GM23338 (cell line): Measurements from ENCODE around the gene C4BPA. TPM values are rescaled to one million over a fixed set of nuclear protein-coding genes. Genes with fewer than 3 reads are reported as not detected.

Experiments used
- ATAC-seq: fragments of 200-7000 bp; cut with Tn5 transposase; 3 replicates; pipeline ENCODE4 v1.9.1; 2020
- DNase-seq: peaks from one replicate; pipeline ENCODE4 v3.0.0-alpha.2; 2015; ENCODE audit warnings: low spot score
- H2AFZ ChIP-seq: fragments of 200-600 bp; sonication (generic); 2 replicates; pipeline ENCODE4 v1.8.0; 2016; ENCODE audit warnings: antibody characterized with exemption, mild to moderate bottlenecking, moderate library complexity
- H3F3A ChIP-seq: fragments of 200-600 bp; sonication (generic); replicated peaks from 2 replicates; pipeline ENCODE4 v1.8.0; 2017; ENCODE audit warnings: antibody characterized with exemption, mixed run types, low read depth
- H3K27ac ChIP-seq: fragments of 200-600 bp; sonication (generic); 2 replicates; pipeline ENCODE4 v1.6.1; 2016; ENCODE audit warnings: low read depth
- H3K27me3 ChIP-seq: fragments of 200-600 bp; sonication (generic); 2 replicates; pipeline ENCODE4 v1.8.0; 2016; ENCODE audit warnings: mild to moderate bottlenecking, mixed run types, moderate library complexity; ENCODE audit not compliant: insufficient read depth
- H3K36me3 ChIP-seq: fragments of 200-600 bp; sonication (generic); 2 replicates; pipeline ENCODE4 v1.8.0; 2016; ENCODE audit warnings: mild to moderate bottlenecking; ENCODE audit not compliant: insufficient read depth
- H3K4me1 ChIP-seq: fragments of 200-600 bp; sonication (generic); 2 replicates; pipeline ENCODE4 v1.8.0; 2016; ENCODE audit warnings: mild to moderate bottlenecking, moderate library complexity; ENCODE audit not compliant: insufficient read depth
- H3K4me2 ChIP-seq: fragments of 200-600 bp; sonication (generic); 2 replicates; pipeline ENCODE4 v1.7.1; 2017; ENCODE audit warnings: mixed run types
- H3K4me3 ChIP-seq: fragments of 200-600 bp; sonication (generic); 2 replicates; pipeline ENCODE4 v1.6.1; 2016; ENCODE audit warnings: mixed run types
- H3K79me2 ChIP-seq: fragments of 200-600 bp; sonication (generic); replicated peaks from 2 replicates; pipeline ENCODE4 v1.8.0; 2017; ENCODE audit warnings: mild to moderate bottlenecking; ENCODE audit not compliant: insufficient read depth
- H3K9me2 ChIP-seq: fragments of 200-600 bp; sonication (generic); 2 replicates; pipeline ENCODE4 v1.8.0; 2017; ENCODE audit not compliant: insufficient read depth
- H4K20me1 ChIP-seq: fragments of 200-600 bp; sonication (generic); replicated peaks from 2 replicates; pipeline ENCODE4 v1.8.0; 2017; ENCODE audit warnings: mild to moderate bottlenecking; ENCODE audit not compliant: insufficient read depth
- H3K27ac Mint-ChIP-seq: 2 replicates; pipeline ENCODE4 v1.8.0; 2020; ENCODE audit warnings: inconsistent platforms, mild to moderate bottlenecking, moderate library complexity, mixed read lengths
- H3K27me3 Mint-ChIP-seq: 3 replicates; pipeline ENCODE4 v1.8.0; 2022; ENCODE audit warnings: low read depth, mild to moderate bottlenecking, moderate library complexity, mixed read lengths, inconsistent platforms; ENCODE audit not compliant: insufficient read depth, poor library complexity
- H3K36me3 Mint-ChIP-seq: 3 replicates; pipeline ENCODE4 v1.8.0; 2021; ENCODE audit warnings: low read depth, mild to moderate bottlenecking, inconsistent platforms, moderate library complexity, mixed read lengths
- H3K4me1 Mint-ChIP-seq: 3 replicates; pipeline ENCODE4 v1.8.0; 2020; ENCODE audit warnings: mild to moderate bottlenecking, inconsistent platforms, mixed read lengths
- H3K4me3 Mint-ChIP-seq: 3 replicates; pipeline ENCODE4 v1.8.0; 2021; ENCODE audit warnings: moderate library complexity, mild to moderate bottlenecking, inconsistent platforms, mixed read lengths
- H3K9me3 Mint-ChIP-seq: 3 replicates; pipeline ENCODE4 v1.8.0; 2020; ENCODE audit warnings: moderate library complexity, mild to moderate bottlenecking, inconsistent platforms, mixed read lengths
- CREB1 ChIP-seq: fragments of 250-450 bp; sonication (Bioruptor Pico); IDR thresholded peaks from 2 replicates; pipeline ENCODE4 v1.5.0; 2020; ENCODE audit warnings: low read depth, mild to moderate bottlenecking, moderate library complexity
- EZH2 ChIP-seq: fragments of 200-600 bp; sonication (generic); IDR thresholded peaks from one replicate; pipeline ENCODE4 v1.8.0; 2017; ENCODE audit warnings: antibody characterized with exemption, mild to moderate bottlenecking, low read depth; ENCODE audit not compliant: unreplicated experiment
- EZH2phosphoT487 ChIP-seq: fragments of 200-600 bp; sonication (generic); IDR thresholded peaks from one replicate; pipeline ENCODE4 v1.8.1; 2018; ENCODE audit warnings: antibody characterized with exemption; ENCODE audit not compliant: unreplicated experiment
- JUNB ChIP-seq: IDR thresholded peaks from one replicate; pipeline ENCODE4 v1.6.1; 2016; ENCODE audit warnings: antibody characterized with exemption; ENCODE audit not compliant: unreplicated experiment
- NANOG ChIP-seq: IDR thresholded peaks from 2 replicates; pipeline ENCODE4 v1.6.1; 2016; ENCODE audit warnings: antibody characterized with exemption, borderline replicate concordance
- POLR2AphosphoS5 ChIP-seq: IDR thresholded peaks from 2 replicates; pipeline ENCODE4 v1.6.1; 2016; ENCODE audit warnings: antibody characterized with exemption, low read depth
- STAT1 ChIP-seq: IDR thresholded peaks from one replicate; pipeline ENCODE4 v1.6.1; 2016; ENCODE audit warnings: antibody characterized with exemption; ENCODE audit not compliant: unreplicated experiment
- ZNF114 ChIP-seq: fragments of 250-450 bp; sonication (Bioruptor Pico); IDR thresholded peaks from 2 replicates; pipeline ENCODE4 v1.5.0; 2020; ENCODE audit warnings: mild to moderate bottlenecking, moderate library complexity
- ZNF331 ChIP-seq: fragments of 250-450 bp; sonication (Bioruptor Pico); IDR thresholded peaks from 2 replicates; pipeline ENCODE4 v1.5.0; 2020; ENCODE audit warnings: low read depth, mild to moderate bottlenecking, moderate library complexity
- polyA plus RNA-seq: library from polyadenylated mRNA; unstranded; fragments of >200 nt; fragmentation: Nextera tagmentation; extraction: Ambion mirVana; gene quantifications from 2 replicates; pipeline ENCODE4 v1.2.1, GENCODE V29; 2016
- total RNA-seq: library from RNA; depleted of rRNA; stranded (reverse); fragments of >200 nt; shearing (Covaris generic); gene quantifications from 2 replicates; pipeline ENCODE4 v1.2.3, GENCODE V29; 2014
- TF ChIP-seq, protein P1 (sequence below): fragments of 250-450 bp; sonication (Bioruptor Pico); IDR thresholded peaks from 2 replicates; pipeline ENCODE4 v1.5.0; 2020; ENCODE audit warnings: mild to moderate bottlenecking, moderate library complexity
- TF ChIP-seq, protein P2 (sequence below): IDR thresholded peaks from one replicate; pipeline ENCODE4 v1.6.1; 2018; ENCODE audit warnings: antibody characterized with exemption; ENCODE audit not compliant: unreplicated experiment
- TF ChIP-seq, protein P3 (sequence below): IDR thresholded peaks from 2 replicates; pipeline ENCODE4 v1.6.1; 2016; ENCODE audit warnings: antibody characterized with exemption
- TF ChIP-seq, protein P4 (sequence below), 2 experiments: fragments of 200-600 bp in 1 of 2; sonication (generic) in 1 of 2; conservative IDR thresholded peaks; 2 replicates each; pipeline versions ENCODE4 v1.5.1 to v1.6.1; 2016 to 2017; ENCODE audit warnings: antibody characterized with exemption in 2 of 2, low read depth in 2 of 2, mild to moderate bottlenecking in 2 of 2, moderate library complexity in 1 of 2

C4BPA gene
- total and polyA plus RNA-seq, 2 experiments from 2014 or later = not detected

DNA sequence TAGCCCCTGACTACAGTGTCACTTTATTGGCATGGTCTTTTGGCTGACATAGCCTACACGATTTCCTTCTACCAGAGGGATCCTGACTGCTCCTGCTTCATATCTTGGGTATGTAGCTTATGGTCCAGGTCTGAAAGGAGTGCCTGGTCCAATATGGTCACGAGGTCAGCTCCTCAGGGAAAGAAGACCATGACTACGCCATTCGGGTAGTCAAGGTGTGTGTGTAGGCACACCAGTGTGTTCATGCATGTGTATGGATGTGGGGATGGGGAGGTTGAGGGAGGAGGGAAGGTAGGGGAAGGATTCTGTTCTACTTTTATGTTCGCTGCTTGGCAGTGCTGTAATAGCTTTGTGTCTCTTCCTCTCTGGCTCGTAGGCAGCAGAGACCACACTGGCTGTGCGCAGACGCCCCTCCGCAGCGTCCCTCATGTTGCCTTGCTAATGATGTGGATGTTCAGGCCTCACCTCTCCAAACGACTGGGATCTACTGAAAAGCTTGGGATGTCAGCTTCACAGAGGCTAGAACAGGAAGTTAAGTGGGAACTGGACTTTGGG, 25.4 kb upstream of the C4BPA start:
- no peaks in the 10 kb centered on the region for H3F3A ChIP-seq
- peaks cover 2% of the 10 kb centered on the region for H3K27me3 Mint-ChIP-seq
- H3K4me1 Mint-ChIP-seq = peaks cover 13% of the 10 kb centered on the region; the same call in 2 of the 3 replicates
- DNase-seq (no peak), ATAC-seq (no peak)
- no peak overlapping the region for H3K4me3 Mint-ChIP-seq
- no peaks in the 10 kb centered on the region for H3K27me3 ChIP-seq
- TF ChIP-seq CREB1 (CRISPR knock-in tag) = no peak
- TF ChIP-seq, protein P1, sequence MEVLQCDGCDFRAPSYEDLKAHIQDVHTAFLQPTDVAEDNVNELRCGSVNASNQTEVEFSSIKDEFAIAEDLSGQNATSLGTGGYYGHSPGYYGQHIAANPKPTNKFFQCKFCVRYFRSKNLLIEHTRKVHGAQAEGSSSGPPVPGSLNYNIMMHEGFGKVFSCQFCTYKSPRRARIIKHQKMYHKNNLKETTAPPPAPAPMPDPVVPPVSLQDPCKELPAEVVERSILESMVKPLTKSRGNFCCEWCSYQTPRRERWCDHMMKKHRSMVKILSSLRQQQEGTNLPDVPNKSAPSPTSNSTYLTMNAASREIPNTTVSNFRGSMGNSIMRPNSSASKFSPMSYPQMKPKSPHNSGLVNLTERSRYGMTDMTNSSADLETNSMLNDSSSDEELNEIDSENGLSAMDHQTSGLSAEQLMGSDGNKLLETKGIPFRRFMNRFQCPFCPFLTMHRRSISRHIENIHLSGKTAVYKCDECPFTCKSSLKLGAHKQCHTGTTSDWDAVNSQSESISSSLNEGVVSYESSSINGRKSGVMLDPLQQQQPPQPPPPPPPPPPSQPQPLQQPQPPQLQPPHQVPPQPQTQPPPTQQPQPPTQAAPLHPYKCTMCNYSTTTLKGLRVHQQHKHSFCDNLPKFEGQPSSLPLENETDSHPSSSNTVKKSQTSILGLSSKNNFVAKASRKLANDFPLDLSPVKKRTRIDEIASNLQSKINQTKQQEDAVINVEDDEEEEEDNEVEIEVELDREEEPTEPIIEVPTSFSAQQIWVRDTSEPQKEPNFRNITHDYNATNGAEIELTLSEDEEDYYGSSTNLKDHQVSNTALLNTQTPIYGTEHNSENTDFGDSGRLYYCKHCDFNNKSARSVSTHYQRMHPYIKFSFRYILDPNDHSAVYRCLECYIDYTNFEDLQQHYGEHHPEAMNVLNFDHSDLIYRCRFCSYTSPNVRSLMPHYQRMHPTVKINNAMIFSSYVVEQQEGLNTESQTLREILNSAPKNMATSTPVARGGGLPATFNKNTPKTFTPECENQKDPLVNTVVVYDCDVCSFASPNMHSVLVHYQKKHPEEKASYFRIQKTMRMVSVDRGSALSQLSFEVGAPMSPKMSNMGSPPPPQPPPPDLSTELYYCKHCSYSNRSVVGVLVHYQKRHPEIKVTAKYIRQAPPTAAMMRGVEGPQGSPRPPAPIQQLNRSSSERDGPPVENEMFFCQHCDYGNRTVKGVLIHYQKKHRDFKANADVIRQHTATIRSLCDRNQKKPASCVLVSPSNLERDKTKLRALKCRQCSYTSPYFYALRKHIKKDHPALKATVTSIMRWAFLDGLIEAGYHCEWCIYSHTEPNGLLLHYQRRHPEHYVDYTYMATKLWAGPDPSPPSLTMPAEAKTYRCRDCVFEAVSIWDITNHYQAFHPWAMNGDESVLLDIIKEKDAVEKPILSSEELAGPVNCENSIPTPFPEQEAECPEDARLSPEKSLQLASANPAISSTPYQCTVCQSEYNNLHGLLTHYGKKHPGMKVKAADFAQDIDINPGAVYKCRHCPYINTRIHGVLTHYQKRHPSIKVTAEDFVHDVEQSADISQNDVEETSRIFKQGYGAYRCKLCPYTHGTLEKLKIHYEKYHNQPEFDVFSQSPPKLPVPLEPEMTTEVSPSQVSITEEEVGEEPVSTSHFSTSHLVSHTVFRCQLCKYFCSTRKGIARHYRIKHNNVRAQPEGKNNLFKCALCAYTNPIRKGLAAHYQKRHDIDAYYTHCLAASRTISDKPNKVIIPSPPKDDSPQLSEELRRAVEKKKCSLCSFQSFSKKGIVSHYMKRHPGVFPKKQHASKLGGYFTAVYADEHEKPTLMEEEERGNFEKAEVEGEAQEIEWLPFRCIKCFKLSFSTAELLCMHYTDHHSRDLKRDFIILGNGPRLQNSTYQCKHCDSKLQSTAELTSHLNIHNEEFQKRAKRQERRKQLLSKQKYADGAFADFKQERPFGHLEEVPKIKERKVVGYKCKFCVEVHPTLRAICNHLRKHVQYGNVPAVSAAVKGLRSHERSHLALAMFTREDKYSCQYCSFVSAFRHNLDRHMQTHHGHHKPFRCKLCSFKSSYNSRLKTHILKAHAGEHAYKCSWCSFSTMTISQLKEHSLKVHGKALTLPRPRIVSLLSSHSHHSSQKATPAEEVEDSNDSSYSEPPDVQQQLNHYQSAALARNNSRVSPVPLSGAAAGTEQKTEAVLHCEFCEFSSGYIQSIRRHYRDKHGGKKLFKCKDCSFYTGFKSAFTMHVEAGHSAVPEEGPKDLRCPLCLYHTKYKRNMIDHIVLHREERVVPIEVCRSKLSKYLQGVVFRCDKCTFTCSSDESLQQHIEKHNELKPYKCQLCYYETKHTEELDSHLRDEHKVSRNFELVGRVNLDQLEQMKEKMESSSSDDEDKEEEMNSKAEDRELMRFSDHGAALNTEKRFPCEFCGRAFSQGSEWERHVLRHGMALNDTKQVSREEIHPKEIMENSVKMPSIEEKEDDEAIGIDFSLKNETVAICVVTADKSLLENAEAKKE (CRISPR knock-in tag) = no peak
- no peak for TF ChIP-seq EZH2
- TF ChIP-seq ZNF114 (CRISPR knock-in tag) = no peak
- TF ChIP-seq EZH2phosphoT487 = no peak
- no peak for TF ChIP-seq JUNB
- TF ChIP-seq POLR2AphosphoS5 = no peak
- TF ChIP-seq, protein P2, sequence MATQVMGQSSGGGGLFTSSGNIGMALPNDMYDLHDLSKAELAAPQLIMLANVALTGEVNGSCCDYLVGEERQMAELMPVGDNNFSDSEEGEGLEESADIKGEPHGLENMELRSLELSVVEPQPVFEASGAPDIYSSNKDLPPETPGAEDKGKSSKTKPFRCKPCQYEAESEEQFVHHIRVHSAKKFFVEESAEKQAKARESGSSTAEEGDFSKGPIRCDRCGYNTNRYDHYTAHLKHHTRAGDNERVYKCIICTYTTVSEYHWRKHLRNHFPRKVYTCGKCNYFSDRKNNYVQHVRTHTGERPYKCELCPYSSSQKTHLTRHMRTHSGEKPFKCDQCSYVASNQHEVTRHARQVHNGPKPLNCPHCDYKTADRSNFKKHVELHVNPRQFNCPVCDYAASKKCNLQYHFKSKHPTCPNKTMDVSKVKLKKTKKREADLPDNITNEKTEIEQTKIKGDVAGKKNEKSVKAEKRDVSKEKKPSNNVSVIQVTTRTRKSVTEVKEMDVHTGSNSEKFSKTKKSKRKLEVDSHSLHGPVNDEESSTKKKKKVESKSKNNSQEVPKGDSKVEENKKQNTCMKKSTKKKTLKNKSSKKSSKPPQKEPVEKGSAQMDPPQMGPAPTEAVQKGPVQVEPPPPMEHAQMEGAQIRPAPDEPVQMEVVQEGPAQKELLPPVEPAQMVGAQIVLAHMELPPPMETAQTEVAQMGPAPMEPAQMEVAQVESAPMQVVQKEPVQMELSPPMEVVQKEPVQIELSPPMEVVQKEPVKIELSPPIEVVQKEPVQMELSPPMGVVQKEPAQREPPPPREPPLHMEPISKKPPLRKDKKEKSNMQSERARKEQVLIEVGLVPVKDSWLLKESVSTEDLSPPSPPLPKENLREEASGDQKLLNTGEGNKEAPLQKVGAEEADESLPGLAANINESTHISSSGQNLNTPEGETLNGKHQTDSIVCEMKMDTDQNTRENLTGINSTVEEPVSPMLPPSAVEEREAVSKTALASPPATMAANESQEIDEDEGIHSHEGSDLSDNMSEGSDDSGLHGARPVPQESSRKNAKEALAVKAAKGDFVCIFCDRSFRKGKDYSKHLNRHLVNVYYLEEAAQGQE = no peak
- TF ChIP-seq, protein P3, sequence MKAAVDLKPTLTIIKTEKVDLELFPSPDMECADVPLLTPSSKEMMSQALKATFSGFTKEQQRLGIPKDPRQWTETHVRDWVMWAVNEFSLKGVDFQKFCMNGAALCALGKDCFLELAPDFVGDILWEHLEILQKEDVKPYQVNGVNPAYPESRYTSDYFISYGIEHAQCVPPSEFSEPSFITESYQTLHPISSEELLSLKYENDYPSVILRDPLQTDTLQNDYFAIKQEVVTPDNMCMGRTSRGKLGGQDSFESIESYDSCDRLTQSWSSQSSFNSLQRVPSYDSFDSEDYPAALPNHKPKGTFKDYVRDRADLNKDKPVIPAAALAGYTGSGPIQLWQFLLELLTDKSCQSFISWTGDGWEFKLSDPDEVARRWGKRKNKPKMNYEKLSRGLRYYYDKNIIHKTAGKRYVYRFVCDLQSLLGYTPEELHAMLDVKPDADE = no peak
- no peak for TF ChIP-seq NANOG
- TF ChIP-seq, protein P4, sequence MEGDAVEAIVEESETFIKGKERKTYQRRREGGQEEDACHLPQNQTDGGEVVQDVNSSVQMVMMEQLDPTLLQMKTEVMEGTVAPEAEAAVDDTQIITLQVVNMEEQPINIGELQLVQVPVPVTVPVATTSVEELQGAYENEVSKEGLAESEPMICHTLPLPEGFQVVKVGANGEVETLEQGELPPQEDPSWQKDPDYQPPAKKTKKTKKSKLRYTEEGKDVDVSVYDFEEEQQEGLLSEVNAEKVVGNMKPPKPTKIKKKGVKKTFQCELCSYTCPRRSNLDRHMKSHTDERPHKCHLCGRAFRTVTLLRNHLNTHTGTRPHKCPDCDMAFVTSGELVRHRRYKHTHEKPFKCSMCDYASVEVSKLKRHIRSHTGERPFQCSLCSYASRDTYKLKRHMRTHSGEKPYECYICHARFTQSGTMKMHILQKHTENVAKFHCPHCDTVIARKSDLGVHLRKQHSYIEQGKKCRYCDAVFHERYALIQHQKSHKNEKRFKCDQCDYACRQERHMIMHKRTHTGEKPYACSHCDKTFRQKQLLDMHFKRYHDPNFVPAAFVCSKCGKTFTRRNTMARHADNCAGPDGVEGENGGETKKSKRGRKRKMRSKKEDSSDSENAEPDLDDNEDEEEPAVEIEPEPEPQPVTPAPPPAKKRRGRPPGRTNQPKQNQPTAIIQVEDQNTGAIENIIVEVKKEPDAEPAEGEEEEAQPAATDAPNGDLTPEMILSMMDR (conservative IDR thresholded peaks at IDR 0.05; ENCODE audit: low read depth in 2 of 2) = no peak
- TF ChIP-seq ZNF331 (CRISPR knock-in tag) = no peak
- TF ChIP-seq STAT1 = no peak
- H3K9me2 ChIP-seq = no peaks in the 10 kb centered on the region
- no peaks in the 10 kb centered on the region for H3K9me3 Mint-ChIP-seq
- peaks cover 3% of the 10 kb centered on the region; the same call in 1 of the 2 replicates for H3K4me1 ChIP-seq
- no peaks in the 10 kb centered on the region for H3K79me2 ChIP-seq
- H3K27ac Mint-ChIP-seq = no peak overlapping the region
- no peak overlapping the region for H2AFZ ChIP-seq
- no peaks in the 10 kb centered on the region for H3K36me3 ChIP-seq
- H3K4me3 ChIP-seq = no peak overlapping the region
- no peaks in the 10 kb centered on the region; the same call in 1 of the 3 replicates for H3K36me3 Mint-ChIP-seq
- peaks cover 3% of the 10 kb centered on the region; the same call in 1 of the 2 replicates for H4K20me1 ChIP-seq
- peak overlapping the region; percentile 36; the same call in 1 of the 2 replicates for H3K4me2 ChIP-seq
- no peak overlapping the region for H3K27ac ChIP-seq
